GM12878 (cell line): ENCODE data around the gene NDE1. TPM values are rescaled to one million over a fixed set of nuclear protein-coding genes. Genes with fewer than 3 reads are reported as not detected.

Source experiments
- ATAC-seq: fragments of 200-7000 bp; cut with Tn5 transposase; 3 replicates; pipeline ENCODE4 v1.9.1; 2020; ENCODE audit warnings: mild to moderate bottlenecking, moderate library complexity
- BruUV-seq: library from RNA; stranded (reverse); fragments of 400-500 nt; replicated peaks from 2 replicates; lab custom pipeline; 2021; lab: Mats Ljungman, UMichigan
- CTCF ChIA-PET: fragments of 300-600 bp; sonication (Branson Sonifier 250); formaldehyde crosslinking; extraction: SDS; loops from one replicate; lab custom pipeline; 2021; ENCODE audit warnings: inconsistent platforms; lab: Yijun Ruan, JAX
- POLR2A ChIA-PET: fragments of 350-600 bp; formaldehyde crosslinking; extraction: SDS; loops from one replicate; lab custom pipeline; 2021; ENCODE audit warnings: inconsistent platforms; lab: Charles Lee
- RAD21 ChIA-PET: fragments of 300-600 bp; sonication (Branson Sonifier 250); formaldehyde crosslinking; loops from one replicate; lab custom pipeline; 2023; ENCODE audit warnings: antibody characterized with exemption; ENCODE audit not compliant: unreplicated experiment; lab: Charles Lee
- SMC1A ChIA-PET: fragments of 300-600 bp; sonication (Branson Sonifier 250); formaldehyde crosslinking; loops from one replicate; lab custom pipeline; 2023; ENCODE audit not compliant: unreplicated experiment, uncharacterized antibody; lab: Charles Lee
- DNase-seq: peaks from one replicate; pipeline ENCODE4 v3.0.0-alpha.2; 2011; ENCODE audit warnings: low read depth, low spot score
- FAIRE-seq: peaks from 3 replicates; lab custom pipeline; 2011; peaks lifted over from hg19 to GRCh38; lab: Jason Lieb, UNC
- H2AFZ ChIP-seq: 2 replicates; pipeline ENCODE4 v1.6.0; 2011; ENCODE audit warnings: low read depth, low read length, control low read depth; ENCODE audit not compliant: control insufficient read depth
- H3K27ac ChIP-seq: 2 replicates; pipeline ENCODE4 v1.5.1; 2011; ENCODE audit warnings: control low read depth; ENCODE audit not compliant: control insufficient read depth, insufficient read depth
- H3K27me3 ChIP-seq, 2 experiments: replicated peaks in 1 of 2; 2 replicates each; pipeline versions ENCODE4 v1.6.0 to v1.6.1; 2011; ENCODE audit warnings: low read length in 1 of 2; ENCODE audit not compliant: control insufficient read depth in 2 of 2, insufficient read depth in 2 of 2
- H3K36me3 ChIP-seq, 2 experiments: 2 replicates each; pipeline ENCODE4 v1.5.1; 2011; ENCODE audit warnings: low read length in 1 of 2; ENCODE audit not compliant: control insufficient read depth in 2 of 2, insufficient read depth in 2 of 2
- H3K4me1 ChIP-seq: 2 replicates; pipeline ENCODE4 v1.6.1; 2011; ENCODE audit warnings: mild to moderate bottlenecking, low read length, moderate library complexity, mixed read lengths; ENCODE audit not compliant: control insufficient read depth, insufficient read depth
- H3K4me2 ChIP-seq: 2 replicates; pipeline ENCODE4 v1.6.0; 2011; ENCODE audit warnings: control low read depth; ENCODE audit not compliant: control insufficient read depth, insufficient read depth
- H3K4me3 ChIP-seq: fragments of 200-600 bp; sonication (generic); 2 replicates; pipeline ENCODE4 v1.5.1; 2016
- H3K79me2 ChIP-seq: 2 replicates; pipeline ENCODE4 v1.6.0; 2011; ENCODE audit warnings: low read length; ENCODE audit not compliant: control insufficient read depth, insufficient read depth
- H3K9ac ChIP-seq: 2 replicates; pipeline ENCODE4 v1.8.0; 2011; ENCODE audit warnings: low read length, control low read depth, mixed read lengths; ENCODE audit not compliant: control insufficient read depth, insufficient read depth
- H3K9me3 ChIP-seq: replicated peaks from 3 replicates; pipeline ENCODE4 v1.5.1; 2011; ENCODE audit warnings: mild to moderate bottlenecking, low read length; ENCODE audit not compliant: control insufficient read depth, insufficient read depth
- H4K20me1 ChIP-seq: 2 replicates; pipeline ENCODE4 v1.6.0; 2011; ENCODE audit not compliant: control insufficient read depth, insufficient read depth
- ATF2 ChIP-seq: IDR thresholded peaks from 2 replicates; pipeline ENCODE4 v1.6.1; 2012; ENCODE audit warnings: low read length, inconsistent platforms
- CHD1 ChIP-seq: IDR thresholded peaks from 2 replicates; pipeline ENCODE4 v1.6.1; 2012; ENCODE audit warnings: low read depth, low read length, improper control_type of control experiment
- CHD4 ChIP-seq: fragments of 200-600 bp; sonication (generic); IDR thresholded peaks from 2 replicates; pipeline ENCODE4 v1.6.1; 2016; ENCODE audit warnings: mild to moderate bottlenecking
- FOXM1 ChIP-seq: IDR thresholded peaks from 2 replicates; pipeline ENCODE4 v1.6.1; 2012; ENCODE audit warnings: low read depth, mild to moderate bottlenecking, inconsistent platforms, low read length, moderate library complexity
- GABPA ChIP-seq: IDR thresholded peaks from 2 replicates; pipeline ENCODE4 v1.6.1; 2014; ENCODE audit warnings: antibody characterized with exemption, low read depth, mild to moderate bottlenecking, inconsistent platforms
- GATAD2B ChIP-seq: fragments of 450-650 bp; conservative IDR thresholded peaks from 2 replicates; pipeline ENCODE4 v1.6.1; 2017; ENCODE audit warnings: low read depth, mild to moderate bottlenecking, moderate library complexity
- IKZF2 ChIP-seq, 2 experiments: fragments of 450-650 bp; IDR thresholded peaks; 2 replicates each; pipeline ENCODE4 v1.6.1; 2017; ENCODE audit warnings: mild to moderate bottlenecking in 2 of 2, moderate library complexity in 2 of 2
- JUND ChIP-seq: IDR thresholded peaks from 2 replicates; pipeline ENCODE4 v1.6.1; 2012; ENCODE audit warnings: low read depth, mild to moderate bottlenecking, low read length, improper control_type of control experiment, moderate library complexity
- PAX8 ChIP-seq: fragments of 450-650 bp; IDR thresholded peaks from 2 replicates; pipeline ENCODE4 v1.6.1; 2017; ENCODE audit warnings: mild to moderate bottlenecking, moderate library complexity
- PRDM15 ChIP-seq: fragments of 450-650 bp; formaldehyde crosslinking; IDR thresholded peaks from 2 replicates; pipeline ENCODE4 v1.4.0; 2020; ENCODE audit warnings: mild to moderate bottlenecking, moderate library complexity
- RB1 ChIP-seq: fragments of 450-650 bp; formaldehyde crosslinking; IDR thresholded peaks from 2 replicates; pipeline ENCODE4 v1.6.1; 2017; ENCODE audit warnings: mild to moderate bottlenecking, borderline replicate concordance
- WRNIP1 ChIP-seq: IDR thresholded peaks from 2 replicates; pipeline ENCODE4 v1.6.1; 2011; ENCODE audit warnings: low read depth, low read length, improper control_type of control experiment, borderline replicate concordance
- ZBED1 ChIP-seq: IDR thresholded peaks from 2 replicates; pipeline ENCODE4 v1.6.1; 2016; ENCODE audit warnings: borderline replicate concordance
- ZNF384 ChIP-seq: IDR thresholded peaks from 2 replicates; pipeline ENCODE4 v1.6.1; 2012; ENCODE audit warnings: low read depth, mild to moderate bottlenecking, low read length, improper control_type of control experiment, borderline replicate concordance
- WGBS: methylation state at CpG from one replicate; pipeline ENCODE4 v1.1.6; 2016; ENCODE audit warnings: low lambda C conversion rate; ENCODE audit not compliant: insufficient replicate concordance, insufficient coverage; ENCODE audit errors: missing lambda C conversion rate; 5-methylcytosine and 5-hydroxymethylcytosine counted together
- in situ Hi-C: fragments of 300-500 bp; cut with MboI; formaldehyde crosslinking; loops from 9 replicates; pipeline ENCODE4 v1.14.3; 2018; ENCODE audit warnings: mixed read lengths
- intact Hi-C: fragments of 100-400 bp; cut with micrococcal nuclease; formaldehyde crosslinking; loops from one replicate; pipeline ENCODE4 v1.14.2; 2022; ENCODE audit not compliant: unreplicated experiment
- polyA plus RNA-seq, 11 experiments: library from polyadenylated mRNA; depleted of rRNA in 4 of 11; unstranded in 6 of 11; stranded (reverse) in 5 of 11; fragments of >200 nt; fragmentation: Nextera tagmentation in 4 of 11; fragmentation: Illumina TruSeq in 1 of 11; extraction: Ambion mirVana in 4 of 11; extraction: Trizol in 1 of 11; gene quantifications; 1 replicate in 1 of 11; 2 replicates in 10 of 11; pipeline versions ENCODE4 v1.2.1 to v1.2.3, GENCODE V29; 2011 to 2016; ENCODE audit warnings: inconsistent platforms in 2 of 11, missing spikeins in 2 of 11, low read depth in 1 of 11
- total RNA-seq, 4 experiments: library from RNA; depleted of rRNA in 3 of 4; stranded (reverse); fragments of >200 nt in 3 of 4; fragmentation: Illumina TruSeq in 1 of 4; extraction: Trizol in 1 of 4; gene quantifications; 2 replicates each; pipeline versions ENCODE4 v1.2.1 to v1.2.3, GENCODE V29; 2013 to 2021

NDE1 gene
- total and polyA plus RNA-seq, 10 of the 15 experiments (the other 5 are each of a cell fraction or from before 2014, with no cell fraction given): 5.7 to 148 (median 87.8) TPM

GRCh38 chr16:15775663-15776304, 125.7 kb downstream of the NDE1 start:
- DNase-seq (no peak), FAIRE-seq (no peak), ATAC-seq (no peak)
- in situ Hi-C loops: loop anchor here (5.0 kb wide), 1 partner anchor 412 kb away; no protein-coding TSS in a partner anchor
- Histone ChIP-seq H3K79me2 (no peaks in the 10 kb centered on the region), H3K36me3 (no peaks in the 10 kb centered on the region), H3K4me1 (no peaks in the 10 kb centered on the region)
- ChIA-PET RAD21 (interaction anchor here (1.0 kb wide), 1 partner anchor 10 kb away, joined by 3 read pairs; no protein-coding TSS in a partner anchor), CTCF (interaction anchor here (0.7 to 1.2 kb wide), 2 partner anchors 19 kb away, joined by 3 read pairs; no protein-coding TSS in a partner anchor)
- intact Hi-C loops: no loop called here
- TF ChIP-seq ZNF384 (no peak), IKZF2 (IDR thresholded peaks at IDR 0.05) (no peak), ZBED1 (no peak), GABPA (no peak), GATAD2B (no peak), JUND (no peak), CHD4 (no peak), FOXM1 (no peak), WRNIP1 (no peak), ATF2 (no peak), PAX8 (no peak), RB1 (no peak), CHD1 (no peak), PRDM15 (CRISPR knock-in tag) (no peak)
- TF ChIP-seq, all 136 proteins: peak for 0
- Histone ChIP-seq H3K9me3 (no peaks in the 10 kb centered on the region), H3K4me3 (no peak overlapping the region), H2AFZ (no peak overlapping the region), H3K9ac (no peak overlapping the region), H3K27ac (no peak overlapping the region), H4K20me1 (no peaks in the 10 kb centered on the region), H3K4me2 (no peak overlapping the region), H3K27me3 (no peaks in the 10 kb centered on the region; a peak in 1 of 4 replicates)
- no TSS peak for BruUV-seq
- ChIA-PET SMC1A (interaction anchor here (0.7 kb wide), 1 partner anchor 46 kb away, joined by 3 read pairs; no protein-coding TSS in a partner anchor), POLR2A (no interaction called here)
- 26% methylated on average over 7 of the region's 7 CpGs for WGBS
